GM11168 (cell line): ENCODE results near the gene CD34.

ENCODE experiments used
- in situ Hi-C: fragments of 300-500 bp; cut with MboI; formaldehyde crosslinking; loops from one replicate; pipeline ENCODE4 v1.12.0; 2022; ENCODE audit warnings: low sequenced_read_pairs; ENCODE audit not compliant: unreplicated experiment

Gene CD34

GRCh38 chr1:207861442-207862177, 49.3 kb downstream of the CD34 start:
- in situ Hi-C loops = no loop called here

GRCh38 chr1:207860531-207860930, 50.4 kb downstream of the CD34 start:
- in situ Hi-C loops = no loop called here

- in situ Hi-C loops = no loop called here
Observed at GRCh38 chr1:207858806-207859205, 52.1 kb downstream of the CD34 start.

GRCh38 chr1:207858281-207858680, 52.6 kb downstream of the CD34 start:
- in situ Hi-C loops = no loop called here

GRCh38 chr1:207857447-207857846, 53.5 kb downstream of the CD34 start:
- in situ Hi-C loops = no loop called here

- in situ Hi-C loops = no loop called here
Observed at GRCh38 chr1:207856276-207857023, 54.5 kb downstream of the CD34 start.

- in situ Hi-C loops = no loop called here
Observed at GRCh38 chr1:207854001-207854400, 56.9 kb downstream of the CD34 start.

GRCh38 chr1:207853372-207853757, 57.6 kb downstream of the CD34 start:
- in situ Hi-C loops = no loop called here

GRCh38 chr1:207852576-207853371, 58.2 kb downstream of the CD34 start:
- in situ Hi-C loops = no loop called here

GRCh38 chr1:207851696-207852095, 59.2 kb downstream of the CD34 start:
- in situ Hi-C loops = no loop called here

GRCh38 chr1:207850621-207851407, 60.1 kb downstream of the CD34 start:
- in situ Hi-C loops = no loop called here

- in situ Hi-C loops = no loop called here
Observed at GRCh38 chr1:207849646-207850045, 61.3 kb downstream of the CD34 start.

- in situ Hi-C loops = no loop called here
Observed at GRCh38 chr1:207849016-207849415, 61.9 kb downstream of the CD34 start.

- in situ Hi-C loops = no loop called here
Observed at GRCh38 chr1:207848234-207848633, 62.7 kb downstream of the CD34 start.

- in situ Hi-C loops = no loop called here
Observed at GRCh38 chr1:207847116-207847515, 63.8 kb downstream of the CD34 start.

GRCh38 chr1:207845109-207845508, 65.8 kb downstream of the CD34 start:
- in situ Hi-C loops = no loop called here

- in situ Hi-C loops = no loop called here
Observed at GRCh38 chr1:207844371-207844770, 66.6 kb downstream of the CD34 start.

GRCh38 chr1:207842506-207842905, 68.4 kb downstream of the CD34 start:
- in situ Hi-C loops = no loop called here

GRCh38 chr1:207841901-207842300, 69.0 kb downstream of the CD34 start:
- in situ Hi-C loops = no loop called here

GRCh38 chr1:207841293-207841692, 69.6 kb downstream of the CD34 start:
- in situ Hi-C loops = no loop called here
